Placental pericyte (primary cell): ENCODE results near the gene MCM8. TPM values are rescaled to one million over a fixed set of nuclear protein-coding genes. Genes with fewer than 3 reads are reported as not detected.

ENCODE experiments used
- small RNA-seq: library from RNA; depleted of rRNA; stranded (forward); fragments of <200 nt; gene quantifications from one replicate; pipeline ENCODE3, GENCODE V24; 2012; ENCODE audit warnings: low replicate concordance
- total RNA-seq: library from RNA; depleted of rRNA; stranded (reverse); fragments of >200 nt; gene quantifications from 2 replicates; pipeline ENCODE4 v1.2.3, GENCODE V29; 2012

Gene MCM8
- total RNA-seq: 1.8 and 24.2 TPM in 2 replicates

GRCh38 chr20:5950271-5951031 lies at the start of gene MCM8, which contains the start of gene TRMT6:
Gene MCM8 (plus strand): TSS chr20:5950652. CDS start chr20:5952016, 1,364 bp downstream.
Gene TRMT6 (minus strand): TSS chr20:5950533. CDS start chr20:5950405, 128 bp downstream.

Small RNA genes within 50 kb of the gene (small RNA-seq; reads per million reads assigned to genes)
- gene RF00019 (not detected), gene RN7SL498P (not detected)

Other genes with a start within 250 kb of the MCM8 start
- gene SHLD1, start 200.3 kb upstream of the MCM8 start, total RNA-seq: 0.86 and 2.8 TPM in 2 replicates
- gene CHGB, start 39.1 kb upstream of the MCM8 start, total RNA-seq: 0.14 and 0.22 TPM in 2 replicates
- 7.0 and 13.3 TPM in 2 replicates for gene TRMT6, start 119 bp upstream of the MCM8 start, total RNA-seq
- 34.8 and 43.8 TPM in 2 replicates for gene CRLS1, start 55.5 kb downstream of the MCM8 start, total RNA-seq
- gene LRRN4, start 103.4 kb downstream of the MCM8 start, total RNA-seq: 0.22 and 0.29 TPM in 2 replicates
- 0.88 and 7.3 TPM in 2 replicates for gene FERMT1, start 172.4 kb downstream of the MCM8 start, total RNA-seq